ENCODE data around the gene TPD52L1.

GRCh38 chr6:125166711-125167110 is 13.1 kb downstream of the TPD52L1 start:
- TF ChIP-seq EZH2 (IDR thresholded peaks at IDR 0.05; ENCODE audit: insufficient read depth, poor library complexity, severe bottlenecking), result no peak
- TF ChIP-seq EZH2phosphoT487 (IDR thresholded peaks at IDR 0.05; ENCODE audit: insufficient read depth, low read depth), result no peak
